NK-92 (cell line): ENCODE results near the gene MZT1.
"Not testable (repeated sequence)": the region's sequence is repeated elsewhere in the genome, so short reads cannot be mapped to it uniquely, and the experiment has no call there.

Source experiments
- DNase-seq: peaks from one replicate; lab custom pipeline; 2025; ENCODE audit not compliant: unreplicated experiment; lab: John Stamatoyannopoulos, UW

The MZT1 gene

GRCh38 chr13:72727417-72728289 lies at the start of gene MZT1, which contains the start of gene BORA:
Gene MZT1 (minus strand): TSS chr13:72727629. CDS start chr13:72727602, 27 bp downstream.
Gene BORA (plus strand): TSS chr13:72727923. CDS start chr13:72728941, 1,018 bp downstream.
- DNase-seq, result peak; percentile 71

DNA sequence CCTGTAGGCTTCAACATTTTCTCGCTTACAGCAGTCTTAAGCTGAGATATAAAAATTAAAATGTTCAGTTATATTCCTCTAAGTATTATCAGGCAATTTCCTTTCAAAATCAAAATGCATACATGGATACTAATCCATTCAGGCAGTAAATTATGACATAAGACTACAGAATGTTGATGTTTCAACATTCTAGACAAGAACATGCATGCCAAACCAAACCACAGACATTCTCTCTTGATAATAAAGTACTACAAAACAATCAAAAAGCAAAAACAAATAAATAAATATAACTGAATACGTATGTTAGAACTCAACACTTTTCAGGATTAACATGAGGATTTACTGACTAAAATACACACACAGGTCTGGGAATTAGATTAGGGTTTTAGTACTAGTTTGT lies 46.6 kb upstream of the MZT1 start:
- DNase-seq, result no peak

DNA sequence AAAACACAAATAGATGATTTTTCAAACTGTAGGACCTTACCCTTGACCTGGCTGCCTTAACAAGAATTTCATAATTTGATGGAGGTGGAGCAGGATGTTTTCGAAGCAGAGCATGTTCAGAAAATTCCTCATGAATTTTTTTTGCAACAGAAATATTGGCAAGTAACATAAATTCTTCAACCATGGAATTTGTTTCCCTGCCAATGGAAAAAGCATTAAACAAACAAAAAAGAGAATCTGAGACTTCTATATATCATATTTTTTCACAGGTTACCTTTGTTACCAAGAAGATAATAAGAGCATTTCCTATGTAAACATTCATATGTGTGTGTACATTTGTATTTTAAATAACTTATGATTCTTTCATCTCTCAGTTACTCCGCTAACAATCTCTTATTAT lies 36.0 kb upstream of the MZT1 start:
- DNase-seq, result no peak

DNA sequence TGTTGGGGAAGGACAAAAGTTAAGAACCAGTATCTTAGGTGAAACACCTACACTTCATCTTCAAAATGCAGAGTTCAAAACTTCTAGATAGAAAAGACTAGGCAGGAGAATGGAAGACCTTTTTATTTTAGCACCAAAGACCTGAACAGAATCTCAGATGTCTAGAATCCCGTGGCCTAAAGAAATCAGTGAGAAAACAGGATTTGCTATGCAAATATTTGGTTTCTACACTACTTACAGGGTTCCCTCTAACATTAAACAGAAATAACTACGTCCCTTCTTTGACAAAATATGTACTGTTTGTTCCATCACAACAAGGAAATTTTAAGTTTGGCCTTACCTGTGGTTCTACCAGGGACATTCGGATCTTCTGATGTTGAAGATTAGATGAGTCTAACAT lies 32.8 kb upstream of the MZT1 start:
- DNase-seq, result no peak

DNA sequence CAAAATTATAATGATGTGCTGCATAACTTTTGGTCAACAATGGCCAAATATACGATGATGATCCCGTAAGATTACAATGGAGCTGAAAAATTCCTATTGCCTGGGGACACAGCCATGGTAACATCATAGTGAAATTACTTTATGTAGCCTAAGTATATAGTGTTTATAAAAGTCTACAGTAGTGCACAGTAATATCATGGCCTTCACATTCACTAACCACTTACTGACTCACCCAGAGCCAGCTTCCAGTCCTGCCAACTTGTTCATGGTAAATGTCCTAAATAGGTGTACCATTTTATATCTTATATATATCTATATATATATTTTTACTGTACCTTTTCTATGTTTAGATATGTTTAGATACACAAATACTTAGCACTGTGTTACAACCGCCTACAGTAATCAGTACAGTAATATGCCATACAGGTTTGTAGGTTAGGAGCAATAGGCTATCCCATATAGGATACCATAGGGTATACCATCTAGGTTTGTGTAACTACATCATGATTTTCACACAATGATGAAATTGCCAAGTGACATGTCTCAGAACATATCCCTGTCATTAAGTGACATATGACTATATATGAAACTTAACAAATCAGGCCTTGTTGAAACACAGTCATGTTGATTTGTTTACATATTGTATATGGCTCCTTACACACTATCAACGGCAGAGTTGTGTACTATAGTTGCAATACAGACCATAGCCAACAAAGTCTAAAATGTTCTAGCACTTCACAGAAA lies 30.5 kb upstream of the MZT1 start:
- no peak for DNase-seq

DNA sequence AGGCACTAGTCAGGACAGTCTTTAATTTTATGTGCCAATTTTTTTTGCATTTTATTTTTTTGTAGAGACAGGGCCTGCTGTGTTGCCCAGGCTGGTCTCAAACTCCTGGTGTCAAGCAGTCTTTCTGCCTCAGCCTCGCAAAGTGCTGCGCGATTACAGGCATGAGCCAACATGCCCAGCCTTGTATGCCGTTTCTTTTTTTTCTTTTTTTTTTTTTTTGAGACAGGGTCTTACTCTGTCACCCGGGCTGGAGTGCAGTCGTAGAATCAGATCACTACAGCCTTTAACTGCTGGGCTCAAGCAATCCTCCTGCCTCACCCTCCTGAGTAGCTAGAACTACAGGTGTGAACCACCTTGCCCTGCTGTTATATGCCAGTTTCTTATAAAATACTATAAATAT lies 26.7 kb upstream of the MZT1 start:
- no peak for DNase-seq

DNA sequence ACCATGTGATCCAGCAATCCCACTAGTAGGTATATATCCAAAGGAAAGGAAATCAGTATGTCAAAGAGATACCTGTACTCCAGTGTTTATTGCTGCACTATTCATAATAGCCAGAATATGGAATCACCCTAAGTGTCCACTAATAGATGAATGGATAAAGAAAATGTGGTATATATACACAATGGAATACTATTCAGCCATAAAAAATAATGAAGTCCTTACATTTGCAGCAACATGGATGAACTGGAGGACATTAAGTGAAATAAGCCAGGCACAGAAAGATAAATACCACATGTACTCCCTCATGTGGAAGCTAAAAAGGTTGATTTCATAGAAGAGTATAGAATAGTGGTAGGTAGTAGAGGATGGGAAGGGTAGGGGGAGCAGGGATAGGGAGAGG lies 23.8 kb upstream of the MZT1 start:
- no peak for DNase-seq

DNA sequence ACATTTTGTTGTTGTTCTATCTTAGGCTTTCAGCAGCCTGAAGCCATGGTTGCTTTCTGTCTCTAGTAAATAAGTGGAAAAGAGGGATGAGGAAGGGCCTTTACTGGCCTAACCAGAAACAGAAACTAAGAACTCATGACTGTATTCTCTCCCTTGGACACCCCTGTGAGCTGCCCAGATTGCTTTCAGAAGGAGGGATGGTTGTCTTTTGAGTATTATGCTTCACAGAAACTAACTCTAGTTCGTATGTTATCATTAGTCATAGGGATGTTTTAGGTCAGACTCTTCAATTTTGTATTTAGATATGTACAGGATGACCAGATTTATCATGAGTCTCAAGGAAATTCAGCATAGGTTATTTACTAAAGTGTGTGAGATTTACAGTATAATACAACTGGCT lies 17.8 kb upstream of the MZT1 start:
- DNase-seq, result no peak

DNA sequence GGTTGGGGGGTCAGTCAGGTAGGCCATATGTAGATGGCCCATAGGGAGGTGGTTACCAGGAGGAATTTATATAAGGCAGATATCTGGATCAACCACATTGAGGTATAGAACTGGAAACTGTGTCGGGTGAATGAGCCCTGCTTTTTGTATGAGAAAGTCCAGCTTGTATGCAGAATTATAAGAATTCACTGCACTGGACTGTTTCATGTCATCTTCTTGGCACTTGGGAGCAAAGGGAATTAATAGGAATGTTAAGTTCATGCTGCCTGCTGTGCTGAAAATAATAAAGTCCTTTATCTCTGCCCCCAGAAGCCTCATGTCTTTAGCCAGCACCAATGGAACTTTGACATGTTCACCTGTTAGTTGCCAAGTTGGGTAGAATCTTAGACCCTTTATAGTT lies 12.6 kb upstream of the MZT1 start:
- DNase-seq, result no peak

- no peak for DNase-seq
Observed at GRCh38 chr13:72737033-72737432, 9.6 kb upstream of the MZT1 start.

GRCh38 chr13:72728290-72728605 lies 819 bp upstream of the MZT1 start:
- no peak for DNase-seq

- DNase-seq, result no peak
Observed at GRCh38 chr13:72726726-72727416, 558 bp downstream of the MZT1 start.

GRCh38 chr13:72726185-72726584 lies 1.2 kb downstream of the MZT1 start:
- not testable (repeated sequence) for DNase-seq

GRCh38 chr13:72716776-72717175 lies 10.7 kb downstream of the MZT1 start:
- DNase-seq, result no peak

DNA sequence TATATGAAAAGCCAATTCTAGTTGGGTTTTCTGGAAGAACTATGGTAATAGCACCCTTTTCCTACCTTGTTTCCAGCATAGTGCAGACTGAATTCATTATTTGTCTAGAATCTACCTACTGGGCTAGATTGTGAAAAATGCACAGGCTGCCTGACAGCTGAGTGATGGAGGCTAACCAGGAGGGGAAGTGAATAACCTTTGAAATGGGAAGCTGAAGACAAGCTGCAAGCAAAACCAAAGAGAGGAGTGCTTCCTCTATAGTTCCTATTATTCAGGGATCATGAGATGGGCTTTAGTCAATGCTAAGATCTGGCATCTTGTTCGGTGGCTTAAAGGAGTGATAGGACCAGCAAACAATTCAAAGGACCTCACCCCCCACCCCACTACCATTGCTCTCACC lies 26.9 kb downstream of the MZT1 start:
- no peak for DNase-seq

- DNase-seq, result no peak
Observed at GRCh38 chr13:72698164-72698563, 29.3 kb downstream of the MZT1 start.

- DNase-seq, result no peak
Observed at GRCh38 chr13:72696579-72696978, 30.9 kb downstream of the MZT1 start.

- no peak for DNase-seq
Observed at GRCh38 chr13:72694314-72694713, 33.1 kb downstream of the MZT1 start.

DNA sequence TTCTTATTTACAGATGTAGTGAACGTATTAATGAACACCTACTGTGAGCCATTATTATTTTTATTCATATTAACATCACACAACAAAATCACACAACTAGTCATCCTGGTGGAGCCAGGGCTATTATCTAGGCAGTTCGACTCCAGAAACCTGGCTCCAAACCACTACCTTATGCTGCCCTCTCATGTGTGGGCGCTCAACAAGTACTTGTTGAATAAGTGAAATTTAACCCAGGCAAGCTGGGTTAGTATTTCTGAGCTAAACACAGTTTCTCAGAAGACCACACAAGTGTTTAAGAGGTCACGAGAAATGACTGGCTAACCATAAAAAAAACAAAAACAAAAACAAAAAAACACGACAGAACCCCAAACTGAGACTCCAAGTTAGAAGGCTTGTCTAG lies 33.6 kb downstream of the MZT1 start:
- no peak for DNase-seq

GRCh38 chr13:72692884-72693514 lies 34.4 kb downstream of the MZT1 start:
- no peak for DNase-seq

DNA sequence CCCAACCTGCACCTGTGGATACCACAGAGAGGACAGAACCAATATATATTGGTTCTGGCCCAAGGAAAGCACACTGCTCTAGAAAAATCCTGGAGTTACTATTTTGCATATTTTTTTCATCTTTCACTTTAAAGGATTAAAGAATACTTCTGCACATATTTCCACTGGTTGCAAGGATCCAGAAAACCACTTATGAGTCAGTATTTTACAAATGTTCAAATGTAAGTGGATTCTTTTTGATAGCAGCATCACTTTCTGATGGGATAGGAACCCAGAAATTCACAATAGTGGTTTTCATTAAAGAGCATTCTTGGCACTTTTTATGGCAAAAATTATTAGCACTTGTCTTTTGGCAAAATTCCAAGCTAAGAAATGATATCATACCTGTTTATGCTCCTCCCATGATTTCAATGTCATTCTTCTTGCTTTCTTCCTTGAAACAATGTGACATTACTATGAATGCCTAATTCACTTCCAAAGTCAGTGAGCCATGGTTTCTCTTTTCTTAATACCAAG lies 38.2 kb downstream of the MZT1 start:
- DNase-seq, result no peak
